ENCODE results near the gene FASN.

GRCh38 chr17:82077617-82078358 lies 20.2 kb downstream of the FASN start:
- TF ChIP-seq POLR2AphosphoS5 (IDR thresholded peaks at IDR 0.05) (no peak), POLR2A (IDR thresholded peaks at IDR 0.05) (no peak), EP300 (IDR thresholded peaks at IDR 0.05) (no peak)
- TF ChIP-seq, protein P1, sequence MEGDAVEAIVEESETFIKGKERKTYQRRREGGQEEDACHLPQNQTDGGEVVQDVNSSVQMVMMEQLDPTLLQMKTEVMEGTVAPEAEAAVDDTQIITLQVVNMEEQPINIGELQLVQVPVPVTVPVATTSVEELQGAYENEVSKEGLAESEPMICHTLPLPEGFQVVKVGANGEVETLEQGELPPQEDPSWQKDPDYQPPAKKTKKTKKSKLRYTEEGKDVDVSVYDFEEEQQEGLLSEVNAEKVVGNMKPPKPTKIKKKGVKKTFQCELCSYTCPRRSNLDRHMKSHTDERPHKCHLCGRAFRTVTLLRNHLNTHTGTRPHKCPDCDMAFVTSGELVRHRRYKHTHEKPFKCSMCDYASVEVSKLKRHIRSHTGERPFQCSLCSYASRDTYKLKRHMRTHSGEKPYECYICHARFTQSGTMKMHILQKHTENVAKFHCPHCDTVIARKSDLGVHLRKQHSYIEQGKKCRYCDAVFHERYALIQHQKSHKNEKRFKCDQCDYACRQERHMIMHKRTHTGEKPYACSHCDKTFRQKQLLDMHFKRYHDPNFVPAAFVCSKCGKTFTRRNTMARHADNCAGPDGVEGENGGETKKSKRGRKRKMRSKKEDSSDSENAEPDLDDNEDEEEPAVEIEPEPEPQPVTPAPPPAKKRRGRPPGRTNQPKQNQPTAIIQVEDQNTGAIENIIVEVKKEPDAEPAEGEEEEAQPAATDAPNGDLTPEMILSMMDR (IDR thresholded peaks at IDR 0.05) = no peak
